HG03469 (cell line): ENCODE results near the gene SLC66A3.

ENCODE experiments used
- ATAC-seq: cut with Tn5 transposase; IDR thresholded peaks from one replicate; pipeline ENCODE4 v1.9.1; 2021; ENCODE audit warnings: mild to moderate bottlenecking, moderate library complexity, moderate number of reproducible peaks; ENCODE audit not compliant: unreplicated experiment

Gene SLC66A3

GRCh38 chr2:11208083-11208482, 52.8 kb downstream of the SLC66A3 start:
- no peak for ATAC-seq

GRCh38 chr2:11212645-11213044, 57.4 kb downstream of the SLC66A3 start:
- no peak for ATAC-seq

GRCh38 chr2:11213090-11213638, 57.9 kb downstream of the SLC66A3 start:
- ATAC-seq, result no peak

- no peak for ATAC-seq
These were observed 58.7 kb downstream of the SLC66A3 start for GRCh38 chr2:11213975-11214374.

- no peak for ATAC-seq
These were observed 59.5 kb downstream of the SLC66A3 start for GRCh38 chr2:11214770-11215169.

GRCh38 chr2:11215407-11215806, 60.1 kb downstream of the SLC66A3 start:
- no peak for ATAC-seq

- no peak for ATAC-seq
These were observed 65.2 kb downstream of the SLC66A3 start for GRCh38 chr2:11220445-11220844.

- ATAC-seq, result no peak
These were observed 67.6 kb downstream of the SLC66A3 start for GRCh38 chr2:11222845-11223244.

- no peak for ATAC-seq
These were observed 69.6 kb downstream of the SLC66A3 start for GRCh38 chr2:11224887-11225286.

GRCh38 chr2:11227595-11227994, 72.3 kb downstream of the SLC66A3 start:
- ATAC-seq, result no peak
